GM10847 (cell line): ENCODE data around the gene WDR45B.

Experiments
- POLR2A ChIP-seq: IDR thresholded peaks from 2 replicates; pipeline ENCODE4 v1.6.1; 2011; ENCODE audit not compliant: insufficient read length; ENCODE audit errors: extremely low read depth

Gene WDR45B

DNA sequence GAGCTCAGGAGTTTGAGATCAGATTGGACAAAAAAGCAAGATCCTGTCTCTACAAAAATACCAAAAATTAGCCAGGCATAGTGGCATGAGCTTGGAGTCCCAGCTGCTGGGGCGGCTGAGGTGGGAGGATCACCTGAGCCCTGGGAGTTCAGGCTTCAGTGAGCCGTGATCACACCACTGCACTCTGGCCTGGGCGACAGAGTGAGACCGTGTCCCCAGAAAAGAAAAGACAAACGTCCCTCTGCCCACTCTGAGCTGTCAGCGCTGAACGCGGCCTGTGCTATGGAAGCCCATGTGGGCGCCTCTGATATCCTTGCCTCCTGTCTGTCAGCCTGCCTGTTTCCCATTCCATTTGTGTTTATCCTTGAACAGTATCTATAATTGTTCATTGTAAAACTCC, 78.0 kb downstream of the WDR45B start:
- no peak for TF ChIP-seq POLR2A

DNA sequence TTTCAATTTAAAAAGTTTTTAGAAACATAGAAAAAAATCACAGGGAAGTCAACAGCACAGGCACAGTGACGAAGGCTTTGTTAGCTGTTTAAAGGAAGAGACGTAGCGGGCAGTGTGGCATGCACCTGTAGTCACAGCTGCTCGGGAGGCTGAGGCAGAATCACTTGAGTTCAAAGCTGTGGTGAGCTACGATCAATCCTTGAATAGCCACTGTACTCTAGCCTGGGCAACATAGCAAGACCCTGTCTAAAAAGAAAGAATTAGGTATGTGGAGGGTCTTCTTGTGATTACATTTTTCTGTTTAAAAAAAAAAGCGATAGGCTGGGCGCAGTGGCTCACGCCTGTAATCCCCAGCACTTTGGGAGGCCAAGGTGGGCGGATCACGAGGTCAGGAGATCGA, 78.6 kb downstream of the WDR45B start:
- no peak for TF ChIP-seq POLR2A

DNA sequence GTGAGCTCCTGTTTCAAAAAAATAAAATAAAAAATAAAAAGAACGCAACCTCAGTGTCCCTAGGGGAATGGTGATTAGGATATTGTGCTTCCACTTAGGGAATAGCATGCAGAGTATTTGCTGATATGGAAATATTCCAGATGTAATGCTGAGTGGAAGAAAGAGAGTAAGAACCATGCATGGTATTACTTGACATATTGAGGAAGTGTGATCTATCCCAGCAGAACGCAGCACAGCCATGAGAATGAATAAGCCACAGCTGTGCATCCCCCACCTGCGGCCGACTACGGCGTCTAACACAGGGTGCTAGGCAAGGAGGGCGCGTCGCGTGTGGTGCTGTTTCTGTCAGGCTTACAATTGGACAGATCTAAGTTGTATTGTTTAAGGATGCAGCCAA, 79.2 kb downstream of the WDR45B start:
- TF ChIP-seq POLR2A, result no peak

DNA sequence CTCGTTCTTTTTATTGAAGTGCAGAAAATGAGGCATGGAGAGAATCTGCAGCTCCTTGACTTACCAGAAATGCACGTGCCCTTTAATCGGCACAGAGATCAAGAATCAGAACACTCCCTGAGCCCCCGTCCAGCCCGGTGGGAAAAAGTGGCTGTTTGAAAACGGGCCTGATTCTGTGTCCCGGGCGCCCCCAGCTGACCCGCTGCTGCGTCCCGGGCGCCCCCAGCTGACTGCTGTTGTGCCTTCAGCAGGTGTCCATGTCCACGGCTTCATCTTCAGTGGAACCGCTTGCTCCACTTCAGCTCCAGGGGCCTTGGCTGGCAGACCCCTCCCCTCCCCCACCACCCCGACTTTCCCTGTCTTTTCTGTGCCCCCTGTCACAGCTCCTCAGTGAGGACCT, 81.0 kb downstream of the WDR45B start:
- no peak for TF ChIP-seq POLR2A

DNA sequence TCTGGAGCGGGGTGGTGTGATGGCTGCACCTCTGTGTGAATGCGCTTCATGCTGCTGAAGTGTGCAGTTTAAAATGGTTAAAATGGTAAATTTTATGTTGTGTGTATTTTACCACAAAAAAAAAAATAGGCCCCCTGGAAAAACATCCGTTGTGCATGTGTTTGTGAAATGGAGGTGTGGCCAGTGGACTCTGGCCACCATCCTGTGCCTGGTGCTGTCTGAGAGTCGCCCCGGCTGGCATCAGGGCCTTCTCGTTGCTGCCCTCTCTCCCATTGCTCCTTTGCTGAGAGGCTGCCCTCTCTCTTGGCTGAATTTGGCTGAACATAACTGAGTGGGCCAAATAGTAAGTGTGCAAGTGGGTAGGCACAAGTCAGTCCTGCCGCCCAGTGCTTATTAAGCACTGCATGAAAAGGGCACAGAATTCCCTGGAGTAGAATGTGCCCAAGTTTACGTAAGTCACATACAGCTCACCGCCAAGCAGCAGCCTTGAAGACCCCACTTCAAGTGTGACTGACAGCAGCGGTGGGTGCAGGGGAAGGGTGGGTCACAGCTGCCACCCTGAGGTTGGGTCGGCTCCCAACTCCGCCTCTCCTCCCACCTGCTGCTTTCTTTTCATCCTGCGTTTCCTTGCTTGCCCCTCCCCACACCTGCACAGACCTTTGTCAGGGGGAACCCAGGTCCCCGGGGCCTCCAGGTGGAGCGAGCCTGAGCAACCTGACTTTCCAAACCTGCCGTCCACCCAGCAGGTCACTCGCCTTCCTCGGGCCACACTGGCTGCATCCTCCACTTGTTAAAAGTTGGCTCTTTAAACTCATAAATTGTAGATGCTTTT, 81.9 kb downstream of the WDR45B start:
- no peak for TF ChIP-seq POLR2A

DNA sequence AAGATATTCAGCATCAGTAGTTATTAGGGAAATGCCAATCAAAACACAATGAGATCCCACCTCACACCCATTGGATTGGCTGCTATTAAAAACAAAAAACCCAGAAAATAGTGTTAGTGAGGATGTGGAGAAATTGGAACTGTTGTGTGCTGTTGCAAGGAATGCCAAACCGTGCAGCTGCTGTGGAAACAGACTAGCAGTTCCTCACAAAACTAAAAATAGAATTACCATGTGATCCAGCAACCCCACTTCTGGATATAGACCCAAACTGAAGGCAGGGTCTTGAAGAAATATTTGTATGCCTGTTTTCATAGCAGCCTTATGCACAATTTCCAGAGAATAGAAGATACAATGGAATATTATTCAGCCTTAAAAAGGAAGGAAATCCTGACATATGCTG, 82.7 kb downstream of the WDR45B start:
- no peak for TF ChIP-seq POLR2A
